ENCODE data around the gene TAF1C. TPM values are rescaled to one million over a fixed set of nuclear protein-coding genes. Genes with fewer than 3 reads are reported as not detected.

Gene TAF1C
- total RNA-seq, 1 experiment from 2014 or later, result 51.9 TPM

DNA sequence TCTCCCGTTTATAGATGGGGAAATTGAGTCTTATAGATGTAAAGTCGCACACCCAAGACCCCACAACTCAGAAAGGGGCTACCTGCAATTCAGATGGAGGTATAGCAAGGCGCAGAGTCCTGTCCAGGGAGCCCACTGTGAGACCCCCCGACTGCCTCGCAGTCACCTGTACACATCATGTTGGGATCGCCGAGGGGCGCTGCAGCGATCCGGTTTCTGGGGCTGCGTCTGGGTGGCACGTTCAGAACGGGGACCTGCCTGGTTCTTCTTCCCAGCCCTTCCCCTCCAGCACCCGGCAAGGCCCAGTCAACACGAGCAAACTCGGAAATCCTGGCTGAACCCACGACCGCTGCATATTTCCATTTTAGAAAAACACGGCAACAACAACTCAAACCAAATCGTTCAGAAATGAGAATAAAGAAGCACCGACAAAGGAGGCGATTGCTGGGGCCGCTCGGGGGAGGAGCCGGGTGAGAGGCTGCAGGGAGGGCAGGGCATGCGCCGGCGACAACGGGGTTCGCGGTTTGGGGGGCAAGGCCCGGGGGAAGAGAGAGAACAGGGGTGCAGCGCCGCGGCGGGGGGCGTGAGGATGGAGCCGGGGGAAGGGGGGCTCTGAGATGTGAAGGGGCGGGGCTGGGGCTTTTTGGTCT is 42.5 kb downstream of the TAF1C start:
- Histone ChIP-seq H3K4me3 (ENCODE audit: insufficient read depth, low read depth, low read length) (peak overlapping the region; percentile 82), H3K36me3 (replicated peaks; ENCODE audit: control insufficient read depth, insufficient read depth, low read length) (no peaks in the 10 kb centered on the region), H3K27me3 (ENCODE audit: control insufficient read depth, insufficient read depth, low read length) (peaks cover 1% of the 10 kb centered on the region; the same call in 1 of the 2 replicates)
- peak; percentile 62 for DNase-seq

DNA sequence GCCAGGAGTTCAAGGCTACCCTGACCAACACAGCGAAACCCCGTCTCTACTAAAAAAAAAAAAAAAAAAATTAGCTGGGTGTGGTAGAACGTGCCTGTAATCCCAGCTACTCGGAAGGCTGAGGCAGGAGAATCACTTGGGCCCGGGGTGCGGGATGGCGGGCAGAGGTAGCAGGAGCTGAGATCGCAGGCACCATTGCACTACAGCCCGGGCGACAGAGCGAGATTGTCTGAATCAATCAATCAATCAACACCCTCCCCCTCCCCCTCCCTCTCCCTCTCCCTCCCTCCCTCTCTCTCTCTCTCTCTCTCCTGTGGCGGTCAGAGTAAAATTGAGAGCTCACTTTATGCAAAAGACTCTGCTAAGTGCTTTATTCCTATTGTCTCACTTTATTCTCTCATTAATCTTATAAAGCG is 43.1 kb downstream of the TAF1C start:
- Histone ChIP-seq H3K36me3 (replicated peaks; ENCODE audit: control insufficient read depth, insufficient read depth, low read length) (no peaks in the 10 kb centered on the region), H3K4me3 (ENCODE audit: insufficient read depth, low read depth, low read length) (peak overlapping the region; percentile 82), H3K27me3 (ENCODE audit: control insufficient read depth, insufficient read depth, low read length) (peaks cover 1% of the 10 kb centered on the region; the same call in 1 of the 2 replicates)
- peak; percentile 51 for DNase-seq

DNA sequence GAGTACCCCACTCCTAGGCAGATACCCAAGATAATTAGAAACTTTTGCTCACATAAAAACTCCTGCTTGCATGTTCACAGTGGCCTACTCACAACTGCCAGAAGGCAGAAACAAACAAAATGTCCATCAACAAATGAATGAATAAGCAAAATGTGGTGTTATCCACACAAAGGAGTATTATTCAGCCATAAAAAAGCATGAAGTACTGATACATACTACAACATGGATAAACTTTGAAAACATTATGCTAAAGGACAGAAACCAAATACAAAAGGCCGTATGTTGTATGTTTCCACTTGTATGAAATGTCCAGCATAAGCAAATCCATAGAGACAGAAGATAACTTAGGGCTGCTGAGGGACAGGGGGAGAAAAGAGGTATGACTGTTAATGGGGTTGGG is 43.8 kb downstream of the TAF1C start:
- H3K27me3 ChIP-seq (ENCODE audit: control insufficient read depth, insufficient read depth, low read length), result peaks cover 1% of the 10 kb centered on the region; the same call in 1 of the 2 replicates
- no peak for DNase-seq
- H3K4me3 ChIP-seq (ENCODE audit: insufficient read depth, low read depth, low read length), result no peak overlapping the region
- H3K36me3 ChIP-seq (replicated peaks; ENCODE audit: control insufficient read depth, insufficient read depth, low read length), result no peaks in the 10 kb centered on the region

DNA sequence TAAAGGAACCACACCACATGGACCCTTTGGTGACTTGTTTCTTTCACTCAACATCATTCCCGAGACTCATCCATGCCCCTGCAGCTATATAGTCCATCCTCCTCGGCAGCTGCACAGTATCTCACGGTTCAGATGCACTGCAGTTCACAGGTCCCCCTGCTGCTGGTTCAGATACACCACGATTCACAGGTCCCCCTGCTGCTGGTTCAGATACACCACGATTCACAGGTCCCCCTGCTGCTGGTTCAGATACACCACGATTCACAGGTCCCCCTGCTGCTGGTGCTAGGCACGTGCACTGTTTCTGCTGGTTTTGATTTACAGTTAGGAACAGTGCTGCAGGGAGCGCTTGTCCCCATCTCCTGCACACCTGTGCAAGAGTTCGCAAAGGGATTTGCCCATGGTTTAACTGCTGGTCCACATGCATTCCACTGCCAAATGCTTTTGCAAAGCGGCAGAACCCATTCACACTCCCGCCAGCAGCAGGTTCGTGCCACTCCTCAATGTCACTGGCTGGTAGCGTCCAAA is 45.6 kb downstream of the TAF1C start:
- peaks cover 1% of the 10 kb centered on the region; the same call in 1 of the 2 replicates for H3K27me3 ChIP-seq (ENCODE audit: control insufficient read depth, insufficient read depth, low read length)
- DNase-seq, result peak; percentile 62
- H3K36me3 ChIP-seq (replicated peaks; ENCODE audit: control insufficient read depth, insufficient read depth, low read length), result no peaks in the 10 kb centered on the region
- no peak overlapping the region for H3K4me3 ChIP-seq (ENCODE audit: insufficient read depth, low read depth, low read length)

DNA sequence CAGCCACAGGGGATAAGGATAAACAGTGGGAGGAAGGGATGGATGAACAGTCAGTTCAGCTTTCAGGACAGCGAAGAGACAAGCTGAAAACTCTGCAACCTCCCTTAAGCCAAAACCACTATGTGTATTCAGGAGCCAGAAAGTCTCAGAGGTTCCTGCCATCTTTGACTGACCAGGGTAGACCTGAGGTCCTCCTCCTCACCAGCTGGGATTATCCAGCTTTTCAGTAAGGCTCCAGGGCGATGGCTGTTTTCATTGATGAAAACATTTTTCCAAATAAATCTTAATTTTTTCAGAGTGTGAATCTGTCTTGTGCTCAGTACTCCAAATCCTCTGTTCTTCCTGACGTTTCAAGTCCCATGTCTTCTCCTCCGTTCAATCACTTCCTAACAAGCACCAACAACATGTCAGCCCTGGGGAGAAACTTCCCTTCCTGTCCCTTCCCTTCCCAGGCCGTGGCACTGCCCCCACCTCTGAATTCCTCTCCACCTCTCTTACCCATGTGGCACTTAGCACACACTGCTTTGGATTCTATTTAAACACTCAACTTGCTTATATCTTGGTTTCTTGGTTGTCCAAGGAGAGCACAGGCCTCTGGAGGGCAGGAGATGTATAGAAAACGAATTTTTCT is 47.1 kb downstream of the TAF1C start:
- no peak for DNase-seq

DNA sequence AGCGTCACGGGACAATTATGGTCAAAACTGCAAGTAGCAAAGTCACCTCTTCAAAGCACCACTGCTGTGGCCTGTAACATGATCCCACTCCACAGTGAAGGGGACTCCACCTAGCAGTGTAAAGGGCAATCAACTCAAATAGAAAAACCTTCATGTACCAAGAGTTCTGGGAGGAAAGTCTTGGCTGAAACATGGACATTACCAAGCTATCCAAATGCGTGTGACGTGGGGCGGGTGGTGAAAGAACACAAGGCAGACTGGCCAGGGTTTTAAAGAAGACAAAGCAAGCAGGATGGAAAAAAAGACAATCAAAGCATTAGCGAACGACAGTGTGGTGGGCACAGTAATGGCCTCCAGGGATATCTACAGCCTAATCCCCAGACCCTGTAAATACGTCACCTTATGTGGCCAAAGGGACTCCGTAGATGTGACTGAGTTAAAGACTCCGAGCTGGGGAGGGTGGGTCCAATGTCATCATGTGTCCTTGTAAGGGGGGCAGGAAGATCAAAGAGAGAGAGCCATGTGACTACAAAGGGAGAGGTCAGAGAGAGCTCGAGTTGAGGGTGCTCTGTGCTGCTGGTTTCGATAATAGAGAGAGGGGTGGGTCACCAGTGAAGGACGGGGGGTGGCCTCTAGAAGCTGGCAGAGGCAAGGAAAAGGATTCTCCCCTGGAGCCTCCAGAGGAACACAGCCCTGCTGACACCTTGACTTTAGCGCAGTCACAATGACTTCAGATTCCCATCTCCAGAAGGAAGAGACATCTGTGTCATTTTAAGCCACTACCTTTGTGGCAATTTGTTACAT is 47.8 kb downstream of the TAF1C start:
- DNase-seq, result peak; percentile 67
- no peaks in the 10 kb centered on the region for H3K27me3 ChIP-seq (ENCODE audit: control insufficient read depth, insufficient read depth, low read length)
- H3K4me3 ChIP-seq (ENCODE audit: insufficient read depth, low read depth, low read length), result no peak overlapping the region
- no peaks in the 10 kb centered on the region for H3K36me3 ChIP-seq (replicated peaks; ENCODE audit: control insufficient read depth, insufficient read depth, low read length)

More for the DNA sequence above, 47.1 kb downstream of the TAF1C start:
- Histone ChIP-seq H3K4me3 (ENCODE audit: insufficient read depth, low read depth, low read length) (no peak overlapping the region), H3K36me3 (replicated peaks; ENCODE audit: control insufficient read depth, insufficient read depth, low read length) (no peaks in the 10 kb centered on the region), H3K27me3 (ENCODE audit: control insufficient read depth, insufficient read depth, low read length) (no peaks in the 10 kb centered on the region)

DNA sequence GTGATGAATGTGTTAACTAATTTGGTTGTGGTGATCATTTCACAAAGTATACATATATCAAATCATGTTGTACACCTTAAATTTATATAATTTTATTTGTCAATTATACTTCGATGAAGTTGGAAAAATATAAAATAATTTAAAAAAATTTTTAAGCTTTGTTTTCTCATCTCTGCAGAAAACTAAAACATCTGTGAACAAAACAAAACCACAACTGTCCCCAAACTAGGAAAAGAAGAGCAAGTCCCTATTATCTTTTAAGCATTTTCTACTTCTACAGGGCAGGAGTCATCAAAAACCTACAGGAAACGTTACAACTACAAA is 48.4 kb downstream of the TAF1C start:
- Histone ChIP-seq H3K4me3 (ENCODE audit: insufficient read depth, low read depth, low read length) (no peak overlapping the region), H3K27me3 (ENCODE audit: control insufficient read depth, insufficient read depth, low read length) (no peaks in the 10 kb centered on the region), H3K36me3 (replicated peaks; ENCODE audit: control insufficient read depth, insufficient read depth, low read length) (no peaks in the 10 kb centered on the region)
- DNase-seq, result no peak

DNA sequence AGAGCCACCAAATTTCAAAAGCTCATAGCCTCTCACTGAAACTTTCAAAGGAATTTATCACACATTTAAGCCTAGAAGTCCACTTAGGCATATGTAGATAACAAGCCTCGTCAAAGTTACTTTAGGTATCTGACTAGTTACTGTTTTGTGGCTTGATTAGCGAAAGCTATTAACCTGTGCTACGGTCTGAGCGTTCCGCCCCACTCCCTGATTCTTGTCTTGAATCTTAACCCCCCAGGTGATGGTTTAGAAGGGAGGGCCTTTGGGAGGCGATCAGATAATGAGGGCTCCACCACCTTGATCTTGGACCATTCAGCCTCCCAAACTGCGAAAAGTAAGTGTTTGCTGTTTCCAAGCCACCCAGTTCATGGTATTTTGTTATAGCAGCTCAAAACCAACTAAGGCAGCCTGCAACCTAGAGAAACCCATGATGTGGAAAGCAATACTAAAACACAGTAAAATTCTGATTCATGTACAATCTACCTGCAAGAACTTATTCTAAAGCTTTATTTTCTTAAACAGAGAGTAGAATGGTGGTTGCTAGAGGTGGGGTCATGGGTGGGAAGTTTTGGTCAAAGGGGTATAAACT is 49.0 kb downstream of the TAF1C start:
- H3K27me3 ChIP-seq (ENCODE audit: control insufficient read depth, insufficient read depth, low read length), result no peaks in the 10 kb centered on the region
- H3K4me3 ChIP-seq (ENCODE audit: insufficient read depth, low read depth, low read length), result no peak overlapping the region

DNA sequence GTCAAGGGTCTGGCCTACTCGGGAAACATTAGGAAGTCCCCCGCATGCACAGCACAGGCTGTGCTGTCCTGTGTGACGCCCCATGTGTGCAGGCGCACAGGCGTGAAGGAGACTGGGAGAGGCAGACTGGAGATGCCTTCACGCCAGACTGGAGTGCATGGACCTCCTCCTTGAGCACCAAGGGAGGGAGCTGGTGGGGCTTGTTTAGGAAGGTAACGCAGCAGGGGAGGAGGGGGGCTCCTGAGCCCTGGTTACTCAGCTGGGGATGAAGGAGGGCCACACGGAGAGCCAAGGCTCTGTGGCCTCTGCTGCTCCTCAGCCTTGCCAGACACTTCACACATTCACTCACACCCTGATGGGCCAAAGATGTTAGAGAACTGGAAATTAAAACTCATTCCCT is 49.6 kb downstream of the TAF1C start:
- peak; percentile 37 for DNase-seq
- H3K4me3 ChIP-seq (ENCODE audit: insufficient read depth, low read depth, low read length), result no peak overlapping the region

More for the DNA sequence above, 49.0 kb downstream of the TAF1C start:
- no peaks in the 10 kb centered on the region for H3K36me3 ChIP-seq (replicated peaks; ENCODE audit: control insufficient read depth, insufficient read depth, low read length)
- DNase-seq, result no peak

DNA sequence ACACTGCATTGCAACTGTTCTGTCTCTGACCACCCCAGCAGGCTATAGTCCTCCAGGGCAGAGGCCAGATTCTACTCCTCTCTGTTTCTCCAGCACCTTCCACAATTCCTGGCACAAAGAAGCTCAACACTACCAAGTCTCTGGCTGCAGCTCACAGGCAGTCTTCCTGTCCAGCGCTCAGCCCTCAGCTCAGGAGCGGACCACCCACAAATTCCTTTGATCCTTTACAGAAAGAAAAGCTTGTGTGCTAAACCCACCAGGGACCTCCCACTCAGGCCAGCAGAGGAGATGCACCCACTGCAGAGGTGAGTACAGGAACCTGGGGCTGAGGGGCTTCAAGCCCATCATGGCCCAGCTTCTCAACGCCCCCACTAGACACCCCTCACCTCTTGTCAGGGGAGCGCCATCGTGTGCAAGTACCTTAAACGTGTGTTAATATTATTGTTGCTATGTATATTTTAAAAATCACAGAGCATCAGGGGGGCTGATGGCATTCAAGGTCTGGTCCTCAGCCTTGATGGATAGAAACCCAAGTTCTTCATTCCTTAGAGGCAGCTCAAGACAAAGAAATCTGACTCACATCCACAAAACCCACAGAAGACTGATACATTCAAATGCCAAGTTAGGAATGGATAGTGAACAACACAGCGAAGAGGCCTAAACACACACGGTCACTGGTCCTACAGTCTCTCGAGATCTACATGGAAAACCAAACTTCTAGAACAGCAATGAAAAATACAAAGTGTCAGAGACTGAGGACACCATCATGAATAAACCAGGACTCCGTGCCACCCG is 50.3 kb downstream of the TAF1C start:
- no peaks in the 10 kb centered on the region for H3K27me3 ChIP-seq (ENCODE audit: control insufficient read depth, insufficient read depth, low read length)

More for the DNA sequence above, 49.6 kb downstream of the TAF1C start:
- Histone ChIP-seq H3K36me3 (replicated peaks; ENCODE audit: control insufficient read depth, insufficient read depth, low read length) (no peaks in the 10 kb centered on the region), H3K27me3 (ENCODE audit: control insufficient read depth, insufficient read depth, low read length) (no peaks in the 10 kb centered on the region)

DNA sequence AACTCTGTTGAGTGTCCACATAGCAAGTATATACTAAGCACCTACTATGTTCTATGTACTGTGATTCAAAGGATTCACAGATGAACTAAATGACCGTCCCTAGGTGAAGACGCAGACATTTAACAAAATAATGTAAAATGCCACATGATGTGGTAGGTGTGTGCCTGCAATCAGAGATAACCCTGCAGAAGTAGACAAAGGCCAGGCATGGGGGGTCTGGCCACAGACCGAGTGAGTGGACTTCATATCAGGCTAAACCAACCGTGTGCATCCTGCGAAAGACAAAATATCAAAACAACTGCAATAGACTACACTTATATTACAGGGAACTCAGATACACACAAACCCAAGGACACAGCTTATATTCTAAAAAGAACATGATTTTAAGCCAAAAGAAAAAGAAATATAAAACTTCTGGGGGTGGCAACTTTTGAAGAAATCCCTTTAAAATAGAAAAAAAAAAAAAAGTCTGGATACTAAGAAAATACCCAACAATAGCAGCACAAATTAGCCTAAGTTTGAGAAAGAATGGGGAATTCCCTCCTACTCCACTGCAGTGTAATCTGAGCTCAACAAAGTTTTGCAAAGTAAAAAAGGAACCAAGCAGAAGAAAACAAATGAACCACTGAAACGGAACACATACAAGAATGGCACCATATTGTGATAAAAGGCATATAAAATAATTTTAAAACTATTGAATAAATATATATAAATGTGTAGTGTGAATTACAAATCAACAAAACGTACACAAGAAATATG is 54.2 kb downstream of the TAF1C start:
- Histone ChIP-seq H3K36me3 (replicated peaks; ENCODE audit: control insufficient read depth, insufficient read depth, low read length) (peaks cover 8% of the 10 kb centered on the region), H3K27me3 (ENCODE audit: control insufficient read depth, insufficient read depth, low read length) (no peaks in the 10 kb centered on the region), H3K4me3 (ENCODE audit: insufficient read depth, low read depth, low read length) (no peak overlapping the region)

More for the DNA sequence above, 50.3 kb downstream of the TAF1C start:
- H3K36me3 ChIP-seq (replicated peaks; ENCODE audit: control insufficient read depth, insufficient read depth, low read length), result no peaks in the 10 kb centered on the region
- no peak overlapping the region for H3K4me3 ChIP-seq (ENCODE audit: insufficient read depth, low read depth, low read length)
- DNase-seq, result no peak

DNA sequence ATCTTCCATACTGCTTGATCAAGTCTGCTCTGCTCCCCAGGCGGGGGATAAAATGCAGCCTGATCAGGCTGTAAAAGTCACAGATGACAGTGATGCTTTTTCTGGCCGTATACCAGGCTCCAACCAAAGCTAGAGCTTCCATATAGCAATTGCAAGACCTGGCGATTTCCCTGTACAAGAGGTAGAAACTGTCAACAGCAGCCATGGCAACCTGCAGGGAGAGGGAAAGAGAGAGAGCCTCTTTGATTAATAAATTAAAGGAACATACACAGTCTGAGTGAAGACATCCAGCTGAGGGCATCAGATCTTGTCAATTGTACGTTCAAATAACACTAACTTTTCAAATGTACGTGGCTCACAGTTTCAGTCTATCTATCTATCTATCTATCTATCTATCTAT is 55.7 kb downstream of the TAF1C start:
- Histone ChIP-seq H3K36me3 (replicated peaks; ENCODE audit: control insufficient read depth, insufficient read depth, low read length) (peaks cover 10% of the 10 kb centered on the region), H3K4me3 (ENCODE audit: insufficient read depth, low read depth, low read length) (no peak overlapping the region), H3K27me3 (ENCODE audit: control insufficient read depth, insufficient read depth, low read length) (no peaks in the 10 kb centered on the region)
- DNase-seq, result no peak

More for the DNA sequence above, 54.2 kb downstream of the TAF1C start:
- no peak for DNase-seq
